RWPE2 (cell line): ENCODE results near the gene FOXR1.
A peak's percentile ranks its signal among the peaks of the same experiment; 100 is the strongest.
"Not testable (repeated sequence)": the region's sequence is repeated elsewhere in the genome, so short reads cannot be mapped to it uniquely, and the experiment has no call there.

Experiments used
- ATAC-seq: fragments of 200-7000 bp; cut with Tn5 transposase; 3 replicates; pipeline ENCODE4 v1.9.1; 2021; ENCODE audit warnings: low read depth
- DNase-seq: peaks from one replicate; pipeline ENCODE4 v3.0.0-alpha.2; 2020; ENCODE audit warnings: low spot score
- H3K27ac ChIP-seq: fragments of 450-650 bp; 2 replicates; pipeline ENCODE4 v1.5.1; 2017; ENCODE audit warnings: mild to moderate bottlenecking; ENCODE audit not compliant: poor library complexity, severe bottlenecking
- H3K27me3 ChIP-seq: fragments of 250-450 bp; sonication (Bioruptor Pico); 2 replicates; pipeline ENCODE4 v1.5.1; 2021; ENCODE audit warnings: mild to moderate bottlenecking, moderate library complexity; ENCODE audit not compliant: insufficient read depth, poor library complexity, severe bottlenecking
- H3K36me3 ChIP-seq: fragments of 250-450 bp; sonication (Bioruptor Pico); 2 replicates; pipeline ENCODE4 v1.5.1; 2020; ENCODE audit warnings: low read depth, mild to moderate bottlenecking, moderate library complexity
- H3K4me1 ChIP-seq: fragments of 250-450 bp; sonication (Bioruptor Pico); 2 replicates; pipeline ENCODE4 v1.5.1; 2021; ENCODE audit warnings: mild to moderate bottlenecking, moderate library complexity; ENCODE audit not compliant: insufficient read depth, poor library complexity, severe bottlenecking
- H3K4me3 ChIP-seq: fragments of 250-450 bp; sonication (Bioruptor Pico); 2 replicates; pipeline ENCODE4 v1.5.1; 2021; ENCODE audit warnings: mild to moderate bottlenecking, moderate library complexity; ENCODE audit not compliant: severe bottlenecking
- H3K9me3 ChIP-seq: fragments of 250-450 bp; sonication (Bioruptor Pico); 2 replicates; pipeline ENCODE4 v1.5.1; 2021; ENCODE audit warnings: mild to moderate bottlenecking, moderate library complexity; ENCODE audit not compliant: severe bottlenecking
- TF ChIP-seq, protein P1 (sequence below): fragments of 450-650 bp; IDR thresholded peaks from one replicate; pipeline ENCODE4 v1.5.1; 2017; ENCODE audit warnings: mild to moderate bottlenecking, moderate library complexity; ENCODE audit not compliant: poor library complexity, severe bottlenecking

FOXR1 gene

DNA sequence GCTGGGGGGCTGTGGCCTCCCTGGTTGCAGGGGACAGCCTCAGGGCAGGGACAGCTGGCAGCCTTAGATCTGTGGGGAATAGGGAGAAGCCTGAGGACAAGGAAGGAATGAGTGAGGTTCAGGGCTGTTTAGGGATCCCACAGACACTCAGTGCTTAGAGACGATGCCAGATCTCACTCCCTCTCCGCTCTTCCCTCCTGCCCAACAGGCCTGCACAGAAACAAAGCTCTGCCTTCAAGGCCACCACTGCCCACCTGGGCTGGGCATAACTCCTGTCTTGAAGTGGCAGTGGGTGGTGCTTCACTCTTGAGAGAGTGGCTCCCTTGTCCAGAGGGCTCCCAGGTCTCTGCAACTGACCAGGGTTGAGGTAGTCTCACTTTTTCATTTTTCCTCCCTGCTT lies 13.3 kb downstream of the FOXR1 start:
- ATAC-seq, result no peak

DNA sequence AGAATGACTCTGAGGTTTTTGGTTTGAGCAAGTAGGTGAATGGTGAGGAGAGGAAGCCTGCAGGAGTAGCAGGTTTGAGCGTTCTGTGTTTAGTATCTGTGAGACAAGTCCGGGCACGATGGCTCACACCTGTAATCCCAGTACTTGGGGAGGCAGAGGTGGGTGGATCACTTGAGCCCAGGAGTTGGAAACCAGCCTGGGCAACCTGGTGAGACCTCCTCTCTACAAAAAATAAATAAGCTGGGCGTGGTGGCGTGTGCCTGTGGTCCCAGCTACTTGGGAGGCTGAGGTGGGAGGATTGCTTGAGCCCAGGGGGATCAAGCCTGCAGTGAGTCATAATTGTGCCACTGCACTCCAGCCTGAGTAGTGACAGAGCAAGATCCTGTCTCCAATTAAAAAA lies 16.7 kb downstream of the FOXR1 start:
- Histone ChIP-seq H3K27ac (peak overlapping the region; percentile 34), H3K4me1 (peaks cover 8% of the 10 kb centered on the region), H3K9me3 (no peaks in the 10 kb centered on the region), H3K4me3 (no peak overlapping the region), H3K36me3 (no peaks in the 10 kb centered on the region), H3K27me3 (no peaks in the 10 kb centered on the region)
- DNase-seq, result peak; percentile 84
- ATAC-seq, result peak; percentile 88
- TF ChIP-seq, protein P1, sequence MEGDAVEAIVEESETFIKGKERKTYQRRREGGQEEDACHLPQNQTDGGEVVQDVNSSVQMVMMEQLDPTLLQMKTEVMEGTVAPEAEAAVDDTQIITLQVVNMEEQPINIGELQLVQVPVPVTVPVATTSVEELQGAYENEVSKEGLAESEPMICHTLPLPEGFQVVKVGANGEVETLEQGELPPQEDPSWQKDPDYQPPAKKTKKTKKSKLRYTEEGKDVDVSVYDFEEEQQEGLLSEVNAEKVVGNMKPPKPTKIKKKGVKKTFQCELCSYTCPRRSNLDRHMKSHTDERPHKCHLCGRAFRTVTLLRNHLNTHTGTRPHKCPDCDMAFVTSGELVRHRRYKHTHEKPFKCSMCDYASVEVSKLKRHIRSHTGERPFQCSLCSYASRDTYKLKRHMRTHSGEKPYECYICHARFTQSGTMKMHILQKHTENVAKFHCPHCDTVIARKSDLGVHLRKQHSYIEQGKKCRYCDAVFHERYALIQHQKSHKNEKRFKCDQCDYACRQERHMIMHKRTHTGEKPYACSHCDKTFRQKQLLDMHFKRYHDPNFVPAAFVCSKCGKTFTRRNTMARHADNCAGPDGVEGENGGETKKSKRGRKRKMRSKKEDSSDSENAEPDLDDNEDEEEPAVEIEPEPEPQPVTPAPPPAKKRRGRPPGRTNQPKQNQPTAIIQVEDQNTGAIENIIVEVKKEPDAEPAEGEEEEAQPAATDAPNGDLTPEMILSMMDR, result no peak

More for the DNA sequence above, 13.3 kb downstream of the FOXR1 start:
- Histone ChIP-seq H3K27me3 (no peaks in the 10 kb centered on the region), H3K4me1 (peaks cover 8% of the 10 kb centered on the region), H3K27ac (no peak overlapping the region), H3K36me3 (no peaks in the 10 kb centered on the region), H3K4me3 (no peak overlapping the region), H3K9me3 (no peaks in the 10 kb centered on the region)
- DNase-seq, result no peak
- TF ChIP-seq, protein P1, result no peak

DNA sequence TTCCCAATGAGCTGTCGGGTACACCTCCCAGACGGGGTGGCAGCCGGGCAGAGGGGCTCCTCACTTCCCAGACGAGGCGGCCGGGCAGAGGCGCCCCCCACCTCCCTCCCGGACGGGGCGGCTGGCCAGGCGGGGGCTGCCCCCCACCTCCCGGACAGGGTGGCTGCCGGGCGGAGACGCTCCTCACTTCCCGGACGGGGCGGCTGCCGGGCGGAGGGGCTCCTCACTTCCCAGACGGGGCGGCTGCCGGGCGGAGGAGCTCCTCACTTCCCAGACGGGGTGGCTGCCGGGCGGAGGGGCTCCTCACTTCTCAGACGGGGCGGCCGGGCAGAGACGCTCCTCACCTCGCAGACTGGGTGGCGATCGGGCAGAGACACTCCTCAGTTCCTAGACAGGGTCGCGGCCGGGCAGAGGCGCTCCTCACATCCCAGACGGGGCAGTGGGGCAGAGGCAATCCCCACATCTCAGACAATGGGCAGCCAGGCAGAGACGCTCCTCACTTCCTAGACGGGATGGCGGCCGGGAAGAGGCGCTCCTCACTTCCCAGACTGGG lies 20.0 kb downstream of the FOXR1 start:
- H3K36me3 ChIP-seq, result not testable (repeated sequence)

GRCh38 chr11:118996926-118997626 lies 25.5 kb downstream of the FOXR1 start:
- Histone ChIP-seq H3K4me3 (peak overlapping the region; percentile 50), H3K9me3 (no peaks in the 10 kb centered on the region), H3K36me3 (peaks cover 30% of the 10 kb centered on the region), H3K27me3 (no peaks in the 10 kb centered on the region), H3K27ac (peak overlapping the region; percentile 87), H3K4me1 (peaks cover 10% of the 10 kb centered on the region)
- no peak; the same call in 2 of the 3 replicates for ATAC-seq
- no peak for DNase-seq
- TF ChIP-seq, protein P1, result no peak

More for the DNA sequence above, 20.0 kb downstream of the FOXR1 start:
- not testable (repeated sequence) for H3K4me1 ChIP-seq, ATAC-seq, H3K27me3 ChIP-seq, H3K9me3 ChIP-seq, DNase-seq, H3K4me3 ChIP-seq, H3K27ac ChIP-seq

GRCh38 chr11:118997627-118998387 lies 26.2 kb downstream of the FOXR1 start, which contains the start of gene CENATAC:
Gene CENATAC, plus strand, starts transcription at chr11:118998138. Its CDS starts 60 bp downstream, at chr11:118998198.
- Histone ChIP-seq H3K4me1 (peaks cover 10% of the 10 kb centered on the region), H3K36me3 (peaks cover 36% of the 10 kb centered on the region), H3K27me3 (no peaks in the 10 kb centered on the region), H3K9me3 (no peaks in the 10 kb centered on the region), H3K4me3 (peak within 1 kb of the TSS; percentile 50), H3K27ac (peak within 1 kb of the TSS; percentile 87)
- TF ChIP-seq, protein P1, result no peak
- ATAC-seq (peak; percentile 89), DNase-seq (peak; percentile 90)
